ENCODE results near the gene PPM1F.

PPM1F gene, protein sequence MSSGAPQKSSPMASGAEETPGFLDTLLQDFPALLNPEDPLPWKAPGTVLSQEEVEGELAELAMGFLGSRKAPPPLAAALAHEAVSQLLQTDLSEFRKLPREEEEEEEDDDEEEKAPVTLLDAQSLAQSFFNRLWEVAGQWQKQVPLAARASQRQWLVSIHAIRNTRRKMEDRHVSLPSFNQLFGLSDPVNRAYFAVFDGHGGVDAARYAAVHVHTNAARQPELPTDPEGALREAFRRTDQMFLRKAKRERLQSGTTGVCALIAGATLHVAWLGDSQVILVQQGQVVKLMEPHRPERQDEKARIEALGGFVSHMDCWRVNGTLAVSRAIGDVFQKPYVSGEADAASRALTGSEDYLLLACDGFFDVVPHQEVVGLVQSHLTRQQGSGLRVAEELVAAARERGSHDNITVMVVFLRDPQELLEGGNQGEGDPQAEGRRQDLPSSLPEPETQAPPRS

DNA sequence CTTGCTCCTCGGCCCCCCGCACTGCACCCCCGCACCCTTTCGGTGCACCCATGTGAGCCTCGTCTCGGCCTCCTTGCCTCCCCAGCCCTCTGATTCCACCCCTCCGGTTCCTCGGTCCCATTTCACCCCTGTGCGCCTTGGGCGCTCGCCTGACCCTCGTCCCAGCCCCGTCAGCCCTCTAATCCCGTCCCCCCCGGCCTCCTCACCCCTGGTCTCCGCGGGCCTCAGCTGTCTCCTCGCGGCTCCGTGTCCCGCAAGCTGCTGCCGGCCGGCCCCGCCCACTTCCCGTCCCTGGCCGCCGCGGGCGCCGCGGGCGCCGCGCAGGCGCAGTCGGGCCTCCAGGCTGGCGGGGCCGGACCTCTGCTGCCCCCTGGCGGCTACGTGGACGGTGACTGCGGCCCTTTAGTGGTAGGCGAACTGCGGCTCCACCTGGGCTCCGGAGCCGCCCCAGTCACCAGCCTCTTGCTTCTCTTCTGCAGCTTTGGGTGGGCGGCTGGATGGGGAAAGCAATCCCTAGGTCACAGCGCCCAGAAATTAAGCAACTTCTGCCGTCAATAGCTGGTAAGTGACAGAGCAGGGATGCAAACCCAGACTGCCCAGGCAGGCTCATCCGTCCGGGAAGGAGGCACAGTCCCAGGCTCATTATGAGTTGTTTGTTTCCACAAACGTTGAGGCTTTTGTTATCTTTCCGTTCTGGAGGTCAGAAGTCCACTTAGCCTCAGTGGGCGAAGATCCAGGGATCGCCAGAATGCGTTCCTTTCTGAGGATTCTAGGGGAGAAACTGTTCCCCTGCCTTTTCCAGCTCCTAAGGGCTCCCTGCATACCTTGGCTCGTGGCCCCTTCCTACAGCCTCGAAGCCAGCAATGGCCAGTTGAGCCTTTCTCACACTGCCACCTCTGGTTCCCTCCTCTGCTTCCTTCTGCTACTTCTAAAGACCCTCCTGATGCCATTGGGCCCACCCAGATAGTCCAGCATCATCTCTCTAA is at the start of gene PPM1F:
PPM1F (minus strand) TSS at position 263 of the 986 bp plus-strand sequence. CDS start 6,800 bp downstream, outside the sequence.
- Mint-ChIP-seq H3K27me3 (no peaks in the 10 kb centered on the region), H3K4me3 (peak within 1 kb of the TSS; percentile 86), H3K36me3 (ENCODE audit: low read depth) (peaks cover 4% of the 10 kb centered on the region), H3K9me3 (no peaks in the 10 kb centered on the region), H3K27ac (peak within 1 kb of the TSS; percentile 90), H3K4me1 (ENCODE audit: low read depth) (peaks cover 21% of the 10 kb centered on the region)
- DNase-seq: peak; percentile 96

DNA sequence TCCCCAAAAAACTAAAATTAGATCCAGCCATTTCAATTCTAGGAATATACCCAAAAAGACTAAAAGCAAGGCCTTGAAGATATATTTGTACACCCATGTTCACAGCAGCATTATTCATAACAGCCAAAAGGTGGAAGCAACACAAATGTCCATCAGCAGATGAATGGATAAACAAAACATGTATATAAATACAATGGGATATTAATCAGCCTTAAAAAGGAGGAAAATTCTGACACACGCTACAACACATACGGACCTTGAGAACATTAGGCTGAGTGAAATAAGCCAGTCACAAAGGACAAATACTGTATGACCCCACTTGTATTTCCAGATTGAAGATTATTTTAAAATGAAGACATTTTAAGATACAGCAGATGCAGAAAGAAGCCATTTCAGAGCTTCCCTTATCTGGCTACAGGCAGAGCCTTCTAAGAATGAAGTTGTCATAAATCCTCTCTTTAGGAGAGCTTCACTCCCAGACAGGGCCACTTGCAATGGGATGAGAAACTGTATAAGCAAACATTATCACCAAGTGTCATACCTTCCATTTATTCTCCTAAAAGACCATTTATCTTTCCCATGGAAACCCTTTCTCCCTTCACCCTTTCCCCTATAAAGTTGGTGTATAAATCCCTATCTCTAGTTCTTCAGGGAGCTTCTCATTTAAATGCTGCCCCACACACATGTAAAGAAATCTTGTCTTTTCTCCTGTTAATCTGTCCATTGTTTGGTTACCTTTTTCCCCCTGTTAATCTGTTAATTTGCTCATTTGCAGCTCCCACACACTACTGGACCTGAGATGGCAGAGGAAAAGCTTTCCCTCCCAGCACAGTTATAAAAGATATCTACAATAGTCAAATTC is 49.2 kb upstream of the PPM1F start:
- no peaks in the 10 kb centered on the region for H3K36me3 Mint-ChIP-seq (ENCODE audit: low read depth)
- H3K4me1 Mint-ChIP-seq (ENCODE audit: low read depth): no peaks in the 10 kb centered on the region
- no peaks in the 10 kb centered on the region for H3K9me3 Mint-ChIP-seq
- no peak overlapping the region for H3K27ac Mint-ChIP-seq
- no peak for DNase-seq
- H3K4me3 Mint-ChIP-seq: no peak overlapping the region
- H3K27me3 Mint-ChIP-seq: peaks cover 6% of the 10 kb centered on the region

DNA sequence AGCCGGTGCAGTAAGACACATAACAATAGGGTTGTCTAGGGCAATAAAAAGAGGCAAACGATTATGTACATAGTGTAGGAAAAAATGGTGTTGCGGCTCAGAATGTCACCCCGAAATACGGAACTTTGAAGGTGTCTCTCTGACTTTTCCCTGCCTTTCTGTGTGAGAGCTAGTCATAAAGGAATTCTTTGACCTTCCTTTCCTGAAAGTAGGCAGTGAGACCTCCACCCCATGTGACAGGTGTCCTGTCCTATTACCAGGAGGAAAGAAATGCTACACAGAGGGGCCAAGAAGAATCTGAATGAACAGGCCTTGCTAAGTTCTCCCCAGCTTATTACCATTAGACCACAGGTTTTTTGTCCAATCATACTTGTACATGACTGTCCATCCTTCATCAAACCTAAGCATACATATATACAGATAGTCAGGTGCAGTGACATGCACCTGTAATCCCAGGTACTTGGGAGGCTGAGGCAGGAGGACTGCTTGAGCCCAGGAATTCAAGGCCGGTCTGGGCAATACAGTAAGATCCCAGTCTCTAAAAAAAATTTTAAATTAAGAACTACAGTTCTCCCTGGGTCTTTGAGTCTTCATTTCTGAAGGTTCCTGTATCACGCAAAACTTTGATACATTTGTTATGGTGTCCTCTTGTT is 46.1 kb upstream of the PPM1F start:
- H3K36me3 Mint-ChIP-seq (ENCODE audit: low read depth): no peaks in the 10 kb centered on the region
- no peaks in the 10 kb centered on the region for H3K9me3 Mint-ChIP-seq
- H3K27me3 Mint-ChIP-seq: peaks cover 6% of the 10 kb centered on the region
- no peak overlapping the region for H3K4me3 Mint-ChIP-seq
- H3K27ac Mint-ChIP-seq: no peak overlapping the region
- no peak for DNase-seq
- H3K4me1 Mint-ChIP-seq (ENCODE audit: low read depth): no peaks in the 10 kb centered on the region

DNA sequence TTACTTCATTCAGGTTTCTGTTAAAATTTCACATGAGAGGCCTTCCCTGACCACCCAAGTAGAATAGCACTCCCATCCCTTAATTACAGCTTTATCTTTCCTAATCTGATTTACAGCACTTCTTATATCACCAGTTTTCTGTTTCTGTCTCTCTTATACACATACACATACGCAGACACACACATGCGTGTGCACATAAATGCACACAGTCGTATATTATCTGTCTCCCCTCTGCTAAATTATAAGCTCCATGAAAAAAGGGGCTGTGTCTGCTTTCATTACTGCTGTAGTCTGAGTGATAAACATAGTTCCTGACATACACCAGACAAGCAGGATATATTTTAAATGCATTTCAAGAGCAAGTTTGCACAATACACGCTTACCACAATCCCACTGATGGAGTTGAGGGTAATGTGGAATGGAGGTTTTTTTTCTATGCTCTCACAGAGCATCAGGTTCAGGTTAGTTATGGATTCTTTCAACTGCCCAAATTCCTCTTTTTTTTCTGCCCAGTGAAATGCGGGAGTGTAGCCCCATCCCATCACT is 43.6 kb upstream of the PPM1F start:
- Mint-ChIP-seq H3K4me1 (ENCODE audit: low read depth) (no peaks in the 10 kb centered on the region), H3K27ac (no peak overlapping the region), H3K27me3 (peaks cover 2% of the 10 kb centered on the region), H3K36me3 (ENCODE audit: low read depth) (no peaks in the 10 kb centered on the region), H3K9me3 (no peaks in the 10 kb centered on the region), H3K4me3 (no peak overlapping the region)
- DNase-seq: no peak

DNA sequence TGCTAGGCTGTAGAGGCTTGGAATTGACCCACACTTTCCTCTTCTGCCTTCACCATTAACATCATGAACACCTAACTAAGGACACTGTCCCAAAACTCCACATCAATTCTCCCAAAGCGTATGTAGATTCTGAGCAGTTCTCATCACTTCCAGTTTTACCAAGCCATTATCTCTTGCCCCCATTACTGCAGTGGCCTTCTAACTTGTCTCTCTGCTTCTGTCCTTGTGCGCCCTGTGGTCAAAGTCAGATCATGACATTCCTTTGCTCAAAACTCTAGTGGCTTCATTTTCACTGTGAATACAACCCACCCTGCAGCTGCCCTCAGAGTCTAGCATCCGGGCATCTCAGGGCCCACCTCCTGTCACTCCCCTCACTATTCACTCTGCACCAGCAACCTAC is 43.0 kb upstream of the PPM1F start:
- H3K27me3 Mint-ChIP-seq: peaks cover 2% of the 10 kb centered on the region
- no peak overlapping the region for H3K27ac Mint-ChIP-seq
- no peak overlapping the region for H3K4me3 Mint-ChIP-seq
- DNase-seq: no peak
- no peaks in the 10 kb centered on the region for H3K36me3 Mint-ChIP-seq (ENCODE audit: low read depth)
- H3K4me1 Mint-ChIP-seq (ENCODE audit: low read depth): no peaks in the 10 kb centered on the region
- H3K9me3 Mint-ChIP-seq: no peaks in the 10 kb centered on the region

DNA sequence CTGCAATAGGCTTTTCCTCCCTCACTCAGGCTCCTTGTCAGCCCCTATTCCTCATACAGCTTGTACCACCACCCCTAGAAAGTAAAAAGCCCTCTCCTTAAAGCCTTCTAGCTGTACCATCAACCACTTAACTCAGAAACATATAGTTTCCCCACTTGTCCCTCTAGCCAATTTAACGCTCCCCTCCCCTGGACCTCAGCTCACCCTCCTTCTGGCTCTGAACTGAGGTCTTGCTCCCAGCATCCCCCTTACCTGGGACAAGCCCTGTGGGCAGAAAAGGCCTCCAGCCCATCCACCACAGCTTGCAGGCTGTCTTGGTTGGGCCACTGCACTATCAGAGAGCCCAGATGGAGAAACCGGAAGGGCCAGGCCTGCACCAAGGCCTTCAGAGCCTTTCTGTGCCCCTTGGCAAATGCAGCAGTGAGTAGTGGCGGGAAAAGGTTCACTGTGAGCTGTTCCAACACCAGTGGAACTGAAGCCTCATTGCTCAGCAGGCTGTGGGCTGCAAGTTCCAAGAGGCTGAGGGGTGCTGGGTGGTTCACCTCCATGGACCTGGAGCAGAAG is 42.3 kb upstream of the PPM1F start:
- DNase-seq: no peak
- H3K27ac Mint-ChIP-seq: peak overlapping the region; percentile 11
- H3K9me3 Mint-ChIP-seq: no peaks in the 10 kb centered on the region
- H3K4me3 Mint-ChIP-seq: no peak overlapping the region
- no peaks in the 10 kb centered on the region for H3K4me1 Mint-ChIP-seq (ENCODE audit: low read depth)
- no peaks in the 10 kb centered on the region for H3K36me3 Mint-ChIP-seq (ENCODE audit: low read depth)
- H3K27me3 Mint-ChIP-seq: no peaks in the 10 kb centered on the region

DNA sequence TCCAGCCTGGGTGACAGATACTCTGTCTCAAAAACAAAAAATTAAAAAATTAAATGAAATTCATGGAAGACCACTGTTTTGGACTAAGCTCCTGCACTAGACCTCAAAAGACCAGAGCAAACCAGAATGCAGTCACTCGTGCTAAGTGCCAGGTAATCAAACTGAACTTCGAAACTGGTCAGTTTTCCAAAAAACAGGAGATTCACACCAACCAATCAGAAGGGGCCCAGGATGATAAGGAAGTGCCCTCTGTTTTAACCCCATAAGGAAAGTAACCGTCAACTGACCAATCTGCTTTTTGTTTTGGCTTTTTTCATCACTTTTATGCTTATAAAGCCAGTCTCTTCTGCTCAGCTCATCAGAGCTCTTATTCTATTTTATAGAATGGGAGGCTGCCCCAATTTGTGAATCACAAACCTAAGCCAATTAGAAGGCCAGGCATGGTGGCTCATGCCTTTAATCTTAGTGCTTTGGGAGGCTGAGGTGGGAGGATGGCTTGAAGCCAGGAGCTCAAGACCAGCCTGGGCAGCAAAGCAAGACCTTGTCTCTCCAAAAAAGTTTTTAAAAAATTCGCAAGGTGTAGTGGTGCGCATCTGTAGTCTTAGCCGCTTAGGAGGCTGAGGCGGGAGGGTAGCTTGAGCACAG is 40.1 kb upstream of the PPM1F start:
- no peak overlapping the region for H3K27ac Mint-ChIP-seq
- H3K27me3 Mint-ChIP-seq: no peaks in the 10 kb centered on the region
- H3K9me3 Mint-ChIP-seq: no peaks in the 10 kb centered on the region
- H3K36me3 Mint-ChIP-seq (ENCODE audit: low read depth): no peaks in the 10 kb centered on the region
- DNase-seq: no peak
- no peak overlapping the region for H3K4me3 Mint-ChIP-seq
- no peaks in the 10 kb centered on the region for H3K4me1 Mint-ChIP-seq (ENCODE audit: low read depth)

DNA sequence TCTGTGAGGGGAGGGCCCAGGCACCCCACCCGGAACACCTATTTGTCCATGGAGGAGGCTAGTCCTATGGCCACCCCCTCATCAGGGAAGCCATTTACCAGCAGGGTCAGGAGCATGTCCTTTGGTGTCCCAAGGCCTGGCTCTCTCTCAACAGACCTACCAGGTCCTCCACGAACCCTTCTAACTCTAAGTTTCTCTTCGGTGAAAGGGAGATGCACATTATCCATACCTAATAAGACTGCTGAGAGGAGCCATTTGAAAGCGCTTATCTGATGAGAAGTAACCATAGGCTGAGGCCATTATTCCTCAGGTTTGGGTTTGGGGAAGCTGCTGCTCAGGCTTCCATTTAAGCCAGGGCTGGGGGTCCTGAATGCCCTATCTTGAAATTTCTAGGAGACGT is 39.1 kb upstream of the PPM1F start:
- Mint-ChIP-seq H3K4me1 (ENCODE audit: low read depth) (no peaks in the 10 kb centered on the region), H3K9me3 (no peaks in the 10 kb centered on the region), H3K27me3 (no peaks in the 10 kb centered on the region), H3K27ac (no peak overlapping the region), H3K36me3 (ENCODE audit: low read depth) (no peaks in the 10 kb centered on the region), H3K4me3 (no peak overlapping the region)
- no peak for DNase-seq

DNA sequence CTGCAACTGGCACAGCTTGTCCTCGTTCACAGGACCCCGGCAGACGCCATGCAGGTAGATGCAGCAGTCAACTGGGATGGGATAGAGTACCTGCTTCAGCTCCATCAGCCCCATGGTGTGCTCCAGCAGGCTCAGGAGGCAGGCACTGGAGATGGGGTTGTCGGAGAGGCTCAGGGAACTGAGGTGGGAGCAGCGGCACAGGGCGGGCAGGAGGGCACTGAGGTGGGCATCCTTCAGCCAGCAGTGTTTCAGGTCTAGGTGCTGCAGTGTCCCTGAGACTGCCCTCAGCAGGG is 38.6 kb upstream of the PPM1F start:
- no peaks in the 10 kb centered on the region for H3K9me3 Mint-ChIP-seq
- H3K36me3 Mint-ChIP-seq (ENCODE audit: low read depth): no peaks in the 10 kb centered on the region
- no peak for DNase-seq
- H3K4me3 Mint-ChIP-seq: no peak overlapping the region
- no peaks in the 10 kb centered on the region for H3K27me3 Mint-ChIP-seq
- no peak overlapping the region for H3K27ac Mint-ChIP-seq
- no peaks in the 10 kb centered on the region for H3K4me1 Mint-ChIP-seq (ENCODE audit: low read depth)

DNA sequence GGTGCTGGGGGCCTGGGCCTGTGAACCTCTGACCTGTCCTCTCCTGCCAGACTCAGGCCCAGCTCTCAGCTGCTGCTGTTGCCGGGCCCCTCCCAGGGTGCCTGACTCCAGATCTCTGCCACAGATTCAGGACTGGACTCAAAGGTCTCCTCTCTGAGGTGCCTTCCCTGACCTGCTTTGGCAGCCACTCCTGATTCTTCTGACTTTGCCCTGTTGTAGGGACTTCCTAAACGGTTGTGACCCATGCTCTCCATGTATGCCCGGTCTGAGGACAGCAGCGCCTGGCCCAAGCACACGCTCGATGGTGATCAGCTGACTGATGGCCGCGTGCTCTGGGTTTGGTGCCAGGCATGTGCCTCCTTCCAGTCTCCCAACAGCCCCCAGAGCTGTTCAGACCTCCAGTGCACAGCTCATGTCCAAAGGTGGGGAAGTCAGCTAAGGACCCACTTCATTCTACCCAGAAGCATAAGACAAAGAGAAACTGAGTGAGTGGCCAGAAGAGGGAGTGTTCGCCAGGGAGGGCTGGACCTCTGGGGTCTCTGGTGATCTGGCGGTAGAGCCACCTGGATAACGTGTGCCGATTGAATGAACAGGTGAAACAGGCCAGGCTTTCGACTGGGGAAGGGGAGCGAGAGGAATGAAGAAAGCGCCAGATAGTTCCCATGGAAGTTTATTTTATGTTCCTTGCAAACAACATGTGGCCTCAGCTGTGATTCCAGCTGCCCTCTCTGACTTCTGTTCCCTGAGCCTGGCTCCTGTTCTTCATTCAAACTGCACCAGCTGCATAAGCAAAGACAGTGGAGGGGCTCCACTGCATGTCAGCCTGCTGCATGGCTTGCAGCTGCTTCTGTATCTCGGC is 38.0 kb upstream of the PPM1F start:
- no peak overlapping the region for H3K27ac Mint-ChIP-seq

DNA sequence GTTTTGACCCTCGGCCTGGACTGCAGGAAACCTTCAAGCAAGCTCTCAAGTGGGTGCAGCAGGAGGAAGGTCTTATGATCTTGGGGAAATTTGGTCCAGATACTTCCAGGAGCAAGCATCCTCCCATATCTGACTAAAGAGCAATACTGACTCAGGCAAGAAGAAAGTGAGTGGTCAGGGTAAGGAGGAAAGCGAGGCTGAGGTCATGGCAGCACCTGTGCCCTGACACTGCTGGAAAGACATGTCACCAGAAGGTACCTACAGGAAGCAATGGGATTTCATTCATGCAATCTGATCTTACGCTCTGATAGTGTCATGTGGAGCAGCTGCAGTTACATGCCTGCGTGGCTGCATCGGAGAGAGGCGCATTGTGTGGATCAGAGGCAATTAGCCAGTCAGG is 36.4 kb upstream of the PPM1F start:
- Mint-ChIP-seq H3K27me3 (no peaks in the 10 kb centered on the region), H3K4me3 (no peak overlapping the region), H3K4me1 (ENCODE audit: low read depth) (no peaks in the 10 kb centered on the region), H3K27ac (no peak overlapping the region), H3K36me3 (ENCODE audit: low read depth) (no peaks in the 10 kb centered on the region), H3K9me3 (no peaks in the 10 kb centered on the region)
- no peak for DNase-seq

More for the DNA sequence above, 38.0 kb upstream of the PPM1F start:
- no peak for DNase-seq
- Mint-ChIP-seq H3K4me3 (no peak overlapping the region), H3K36me3 (ENCODE audit: low read depth) (no peaks in the 10 kb centered on the region), H3K9me3 (no peaks in the 10 kb centered on the region), H3K4me1 (ENCODE audit: low read depth) (no peaks in the 10 kb centered on the region), H3K27me3 (no peaks in the 10 kb centered on the region)

DNA sequence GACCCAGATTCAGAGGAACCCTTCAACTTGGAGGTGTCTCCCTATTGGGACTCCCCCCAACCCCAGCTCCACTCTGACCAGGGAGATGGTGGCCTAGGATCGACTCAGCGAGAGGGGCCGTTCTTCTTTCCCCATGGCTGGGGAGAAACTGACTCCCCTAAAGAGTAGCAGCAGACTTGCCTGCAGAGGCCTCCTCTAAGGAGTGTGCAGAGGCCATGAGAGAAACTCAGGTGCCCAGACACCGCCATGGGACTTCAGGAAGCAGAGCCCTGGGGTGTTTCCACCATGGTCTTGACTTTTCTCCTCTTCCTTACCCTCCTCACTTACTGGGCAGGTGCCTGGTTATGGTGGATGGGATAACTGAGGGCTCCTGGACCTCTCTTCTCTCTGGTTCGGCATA is 32.6 kb upstream of the PPM1F start:
- Mint-ChIP-seq H3K9me3 (no peaks in the 10 kb centered on the region), H3K4me1 (ENCODE audit: low read depth) (peaks cover 22% of the 10 kb centered on the region), H3K36me3 (ENCODE audit: low read depth) (peaks cover 17% of the 10 kb centered on the region), H3K27ac (no peak overlapping the region), H3K27me3 (no peaks in the 10 kb centered on the region), H3K4me3 (no peak overlapping the region)
- no peak for DNase-seq
